WI38 (cell line): ENCODE data around the gene RYR1.

Source experiments
- H3K4me3 ChIP-seq: 2 replicates; pipeline ENCODE4 v1.5.1; 2011; ENCODE audit warnings: low read depth, mild to moderate bottlenecking, control low read depth, low read length
- TF ChIP-seq, protein P1 (sequence below): IDR thresholded peaks from 2 replicates; pipeline ENCODE4 v1.5.1; 2012; ENCODE audit warnings: low read depth, mild to moderate bottlenecking, control low read depth, low read length

Gene RYR1

DNA sequence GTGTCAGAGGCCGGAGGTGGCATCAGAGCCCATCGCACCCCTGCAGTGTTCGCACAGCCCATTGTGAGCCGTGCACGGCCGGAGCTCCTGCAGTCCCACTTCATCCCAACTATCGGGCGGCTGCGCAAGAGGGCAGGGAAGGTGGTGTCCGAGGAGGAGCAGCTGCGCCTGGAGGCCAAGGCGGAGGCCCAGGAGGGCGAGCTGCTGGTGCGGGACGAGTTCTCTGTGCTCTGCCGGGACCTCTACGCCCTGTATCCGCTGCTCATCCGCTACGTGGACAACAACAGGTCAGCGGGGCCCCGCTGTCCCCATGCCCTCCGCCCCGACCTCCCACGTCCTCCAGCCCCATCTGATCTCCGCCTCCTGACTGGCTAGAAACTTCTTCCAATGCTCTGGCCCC, 85.7 kb downstream of the RYR1 start:
- no peak overlapping the region for H3K4me3 ChIP-seq
- TF ChIP-seq, protein P1, sequence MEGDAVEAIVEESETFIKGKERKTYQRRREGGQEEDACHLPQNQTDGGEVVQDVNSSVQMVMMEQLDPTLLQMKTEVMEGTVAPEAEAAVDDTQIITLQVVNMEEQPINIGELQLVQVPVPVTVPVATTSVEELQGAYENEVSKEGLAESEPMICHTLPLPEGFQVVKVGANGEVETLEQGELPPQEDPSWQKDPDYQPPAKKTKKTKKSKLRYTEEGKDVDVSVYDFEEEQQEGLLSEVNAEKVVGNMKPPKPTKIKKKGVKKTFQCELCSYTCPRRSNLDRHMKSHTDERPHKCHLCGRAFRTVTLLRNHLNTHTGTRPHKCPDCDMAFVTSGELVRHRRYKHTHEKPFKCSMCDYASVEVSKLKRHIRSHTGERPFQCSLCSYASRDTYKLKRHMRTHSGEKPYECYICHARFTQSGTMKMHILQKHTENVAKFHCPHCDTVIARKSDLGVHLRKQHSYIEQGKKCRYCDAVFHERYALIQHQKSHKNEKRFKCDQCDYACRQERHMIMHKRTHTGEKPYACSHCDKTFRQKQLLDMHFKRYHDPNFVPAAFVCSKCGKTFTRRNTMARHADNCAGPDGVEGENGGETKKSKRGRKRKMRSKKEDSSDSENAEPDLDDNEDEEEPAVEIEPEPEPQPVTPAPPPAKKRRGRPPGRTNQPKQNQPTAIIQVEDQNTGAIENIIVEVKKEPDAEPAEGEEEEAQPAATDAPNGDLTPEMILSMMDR = no peak

DNA sequence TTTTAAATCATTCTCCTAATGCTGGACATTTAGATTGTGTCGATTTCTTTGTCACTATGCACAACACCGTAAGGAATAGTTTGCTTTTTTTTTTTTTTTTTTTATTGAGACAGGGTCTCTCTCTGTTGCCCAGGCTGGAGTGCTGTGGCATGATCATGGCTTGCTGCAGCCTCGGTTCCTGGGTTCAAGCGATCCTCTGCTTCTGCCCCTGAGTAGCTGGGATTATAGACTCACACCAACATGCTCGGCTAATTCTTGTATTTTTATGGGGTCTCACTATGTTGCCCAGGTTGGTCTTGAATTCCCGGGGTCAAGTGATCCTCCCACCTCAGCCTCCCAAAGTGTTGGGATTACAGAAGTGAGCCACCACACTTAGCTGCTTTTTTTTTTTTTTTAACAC, 86.5 kb downstream of the RYR1 start:
- no peak overlapping the region for H3K4me3 ChIP-seq
- TF ChIP-seq, protein P1 = no peak

GRCh38 chr19:38522915-38523314, 89.4 kb downstream of the RYR1 start:
- H3K4me3 ChIP-seq = no peak overlapping the region
- TF ChIP-seq, protein P1 = no peak

DNA sequence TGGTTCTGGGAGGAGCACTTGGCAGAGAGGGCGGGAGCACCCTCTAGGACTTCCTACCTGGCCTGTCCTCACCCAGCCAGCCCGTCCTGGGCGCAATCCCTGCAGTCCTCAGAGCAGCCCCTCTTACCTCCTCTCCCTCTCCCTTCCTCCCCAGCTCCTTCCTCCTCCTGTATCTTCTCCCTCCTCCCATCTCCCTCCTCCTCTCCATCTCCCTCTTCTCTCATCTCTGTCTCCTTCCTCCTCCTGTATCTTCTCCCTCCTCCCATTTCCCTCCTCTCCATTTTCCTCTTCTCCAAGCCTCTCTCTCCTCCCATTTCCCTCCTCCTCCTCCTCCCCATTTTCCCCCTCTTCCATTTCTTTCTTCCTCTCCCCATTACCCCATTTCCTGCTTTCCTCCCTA, 89.8 kb downstream of the RYR1 start:
- H3K4me3 ChIP-seq = no peak overlapping the region
- TF ChIP-seq, protein P1 = no peak

DNA sequence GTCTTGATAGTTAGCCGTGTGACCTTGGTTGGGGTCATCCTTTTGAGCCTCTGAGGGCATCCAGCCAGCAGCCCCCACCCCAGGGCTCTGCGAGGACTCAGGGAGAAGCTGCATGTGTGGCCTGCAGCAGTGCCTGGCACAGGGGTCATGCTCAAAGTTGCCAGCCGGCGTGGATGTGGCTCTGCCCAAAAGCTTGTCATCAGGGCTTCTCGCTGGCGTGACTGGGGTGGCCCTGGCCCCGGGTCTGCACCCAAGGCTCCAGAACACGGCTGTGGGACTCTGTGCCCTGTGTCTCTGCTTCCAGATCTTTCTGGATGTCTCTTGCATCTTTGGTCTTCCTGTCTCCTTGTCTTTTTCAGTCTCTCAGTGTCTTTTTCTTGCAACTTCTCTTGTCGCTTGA, 90.9 kb downstream of the RYR1 start:
- no peak overlapping the region for H3K4me3 ChIP-seq
- TF ChIP-seq, protein P1 = no peak

- TF ChIP-seq, protein P1 = no peak
- no peak overlapping the region for H3K4me3 ChIP-seq
Observed at GRCh38 chr19:38524994-38525634, 91.6 kb downstream of the RYR1 start.

DNA sequence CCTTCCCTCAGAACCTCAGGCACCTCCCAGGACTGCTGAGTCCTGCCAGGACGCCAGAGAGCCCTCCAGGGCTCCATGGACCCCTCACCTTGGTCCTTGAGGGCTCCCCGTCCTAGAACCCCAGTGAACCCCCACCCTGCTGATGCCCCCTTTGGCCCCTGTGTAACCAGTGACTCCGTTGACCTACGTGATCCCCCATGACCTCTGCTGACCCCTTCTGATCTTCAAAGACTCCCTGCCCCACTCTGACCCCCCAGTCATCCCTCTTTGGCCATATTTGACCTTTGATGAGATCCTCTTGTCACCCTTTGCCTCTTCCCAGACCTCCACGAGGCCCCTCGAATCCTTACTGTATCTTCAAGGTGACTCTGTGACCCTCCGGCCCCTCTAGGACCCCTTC, 92.9 kb downstream of the RYR1 start:
- TF ChIP-seq, protein P1 = no peak
- H3K4me3 ChIP-seq = no peak overlapping the region
